Mesendoderm (in vitro differentiated cells): ENCODE data around the gene MEIOC.

Source experiments
- DNase-seq: peaks from one replicate; pipeline ENCODE4 v3.0.0; 2013
- H2AK5ac ChIP-seq: 2 replicates; pipeline ENCODE4 v1.6.1; 2013; ENCODE audit warnings: low read length, inconsistent platforms
- H2BK120ac ChIP-seq: 2 replicates; pipeline ENCODE4 v1.6.1; 2013; ENCODE audit warnings: low read depth, mild to moderate bottlenecking, low read length, moderate library complexity, mixed read lengths
- H2BK15ac ChIP-seq: replicated peaks from 2 replicates; pipeline ENCODE4 v1.6.1; 2013; ENCODE audit warnings: low read depth, mild to moderate bottlenecking, moderate library complexity
- H2BK5ac ChIP-seq: 2 replicates; pipeline ENCODE4 v1.6.1; 2013; ENCODE audit warnings: low read length, inconsistent platforms
- H3K18ac ChIP-seq: 2 replicates; pipeline ENCODE4 v1.6.1; 2013; ENCODE audit warnings: mild to moderate bottlenecking, low read length, mixed read lengths
- H3K23ac ChIP-seq: one replicate; pipeline ENCODE4 v1.6.1; 2013; ENCODE audit warnings: low read length
- H3K27ac ChIP-seq: 2 replicates; pipeline ENCODE4 v1.5.1; 2013; ENCODE audit warnings: low read depth, mild to moderate bottlenecking, inconsistent platforms, low read length, moderate library complexity
- H3K27me3 ChIP-seq: 2 replicates; pipeline ENCODE4 v1.6.1; 2013; ENCODE audit warnings: low read length, control low read depth, mild to moderate bottlenecking, inconsistent platforms; ENCODE audit not compliant: insufficient read depth, poor library complexity
- H3K36me3 ChIP-seq: 2 replicates; pipeline ENCODE4 v1.6.1; 2013; ENCODE audit warnings: low read length, inconsistent platforms; ENCODE audit not compliant: control insufficient read depth, insufficient read depth
- H3K4ac ChIP-seq: one replicate; pipeline ENCODE4 v1.6.1; 2013; ENCODE audit warnings: low read depth, mild to moderate bottlenecking, low read length, moderate library complexity
- H3K4me1 ChIP-seq: 2 replicates; pipeline ENCODE4 v1.6.1; 2013; ENCODE audit warnings: low read depth, low read length, inconsistent platforms; ENCODE audit not compliant: control insufficient read depth
- H3K4me2 ChIP-seq: 2 replicates; pipeline ENCODE4 v1.6.1; 2013; ENCODE audit warnings: low read length
- H3K4me3 ChIP-seq: 2 replicates; pipeline ENCODE4 v1.5.1; 2013; ENCODE audit warnings: mild to moderate bottlenecking, low read length
- H3K56ac ChIP-seq: one replicate; pipeline ENCODE4 v1.6.1; 2013; ENCODE audit warnings: low read length
- H3K79me1 ChIP-seq: 2 replicates; pipeline ENCODE4 v1.6.1; 2013; ENCODE audit warnings: low read length, inconsistent platforms
- H3K79me2 ChIP-seq: 2 replicates; pipeline ENCODE4 v1.6.1; 2013; ENCODE audit warnings: mild to moderate bottlenecking, low read length; ENCODE audit not compliant: control insufficient read depth, insufficient read depth
- H3K9ac ChIP-seq: 2 replicates; pipeline ENCODE4 v1.6.1; 2013; ENCODE audit warnings: low read length, inconsistent platforms
- H4K5ac ChIP-seq: one replicate; pipeline ENCODE4 v1.6.1; 2013; ENCODE audit warnings: low read length
- H4K8ac ChIP-seq: one replicate; pipeline ENCODE4 v1.6.1; 2013; ENCODE audit warnings: low read depth, mild to moderate bottlenecking, control low read depth, low read length, moderate library complexity
- WGBS: extraction: QIAGEN DNeasy Blood & Tissue Kit; methylation state at CpG from one replicate; pipeline ENCODE4 v1.1.7; 2013; ENCODE audit warnings: low lambda C conversion rate, missing lambda C conversion rate; ENCODE audit not compliant: insufficient coverage; ENCODE audit errors: extremely low coverage; 5-methylcytosine and 5-hydroxymethylcytosine counted together

The MEIOC gene

DNA sequence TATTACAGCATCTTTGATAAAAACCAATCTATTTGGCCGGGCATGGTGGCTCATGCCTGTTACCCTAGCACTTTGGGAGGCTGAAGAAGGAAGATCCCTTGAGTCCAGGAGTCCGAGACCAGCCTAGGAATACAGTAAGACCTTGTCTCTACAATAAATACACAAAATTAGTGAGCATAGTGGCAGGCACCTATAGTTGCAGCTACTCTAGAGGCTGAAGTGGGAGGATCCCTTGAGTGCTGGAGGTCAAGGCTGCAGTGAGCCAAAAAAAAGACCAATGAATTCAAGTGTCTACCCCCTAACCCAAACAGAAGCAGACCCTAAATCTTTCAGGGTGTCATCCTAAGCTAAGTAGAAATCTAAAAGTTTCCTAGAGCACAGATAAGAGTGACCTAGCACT is 7.3 kb upstream of the MEIOC start:
- Histone ChIP-seq H2AK5ac (no peak overlapping the region), H4K8ac (no peak overlapping the region), H3K9ac (no peak overlapping the region), H2BK5ac (no peak overlapping the region), H2BK120ac (no peak overlapping the region), H3K36me3 (no peaks in the 10 kb centered on the region), H3K23ac (no peak overlapping the region), H3K4me3 (no peak overlapping the region), H3K79me2 (no peaks in the 10 kb centered on the region), H3K56ac (no peak overlapping the region), H3K4me2 (no peak overlapping the region), H3K4ac (no peak overlapping the region), H3K27me3 (no peaks in the 10 kb centered on the region), H4K5ac (no peak overlapping the region), H3K27ac (no peak overlapping the region), H2BK15ac (no peak overlapping the region), H3K79me1 (no peaks in the 10 kb centered on the region), H3K18ac (no peak overlapping the region), H3K4me1 (no peaks in the 10 kb centered on the region)
- no peak for DNase-seq
- no CpG with 5 or more reads among the region's 2 CpGs for WGBS

DNA sequence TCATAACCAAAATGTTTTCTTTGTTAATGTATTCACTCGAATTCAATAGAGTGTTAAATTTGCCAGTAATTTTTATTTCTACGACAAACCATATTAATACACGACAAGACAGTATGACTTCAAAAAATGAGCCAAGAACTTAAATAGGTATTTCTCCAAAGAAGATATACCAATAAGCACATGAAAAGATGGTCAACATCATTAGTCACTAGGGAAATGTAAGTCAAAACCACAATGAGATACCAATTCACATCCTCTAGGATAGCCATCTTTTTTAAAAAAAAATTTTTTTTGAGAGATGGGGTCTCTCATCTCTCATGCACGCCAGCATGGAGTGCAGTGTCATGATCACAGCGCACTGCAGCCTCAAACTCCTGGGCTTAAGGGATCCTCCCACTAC is 5.0 kb upstream of the MEIOC start:
- H3K9ac ChIP-seq: no peak overlapping the region
- no peak overlapping the region for H2AK5ac ChIP-seq
- peaks cover 3% of the 10 kb centered on the region for H3K27me3 ChIP-seq
- H3K4me3 ChIP-seq: no peak overlapping the region
- H2BK5ac ChIP-seq: no peak overlapping the region
- H3K4ac ChIP-seq: no peak overlapping the region
- no peak overlapping the region for H4K5ac ChIP-seq
- no peak overlapping the region for H3K18ac ChIP-seq
- H4K8ac ChIP-seq: no peak overlapping the region
- no peak overlapping the region for H3K23ac ChIP-seq
- no peak overlapping the region for H3K27ac ChIP-seq
- H2BK120ac ChIP-seq: no peak overlapping the region
- no peak for DNase-seq
- WGBS: no CpG with 5 or more reads among the region's 5 CpGs
- no peak overlapping the region for H3K4me2 ChIP-seq
- no peaks in the 10 kb centered on the region for H3K79me2 ChIP-seq
- H2BK15ac ChIP-seq: no peak overlapping the region
- no peaks in the 10 kb centered on the region for H3K4me1 ChIP-seq
- no peak overlapping the region for H3K56ac ChIP-seq
- no peaks in the 10 kb centered on the region for H3K79me1 ChIP-seq
- no peaks in the 10 kb centered on the region for H3K36me3 ChIP-seq

DNA sequence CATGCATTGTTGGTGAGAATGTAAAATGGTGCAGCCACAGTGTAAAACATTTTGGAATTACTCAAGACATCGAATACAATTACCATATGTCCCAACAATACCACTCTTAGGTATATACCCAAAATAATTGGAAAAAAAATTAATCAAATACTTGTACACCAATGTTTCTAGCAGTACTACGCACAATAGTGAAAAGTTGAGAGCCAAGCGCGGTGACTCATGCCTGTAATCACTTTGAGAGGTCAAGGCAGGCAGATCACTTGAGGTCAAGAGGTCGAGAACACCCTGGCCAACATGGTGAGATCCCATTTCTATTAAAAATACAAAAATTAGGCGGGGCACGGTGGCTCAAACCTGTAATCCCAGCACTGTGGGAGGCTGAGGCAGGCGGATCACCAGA is 3.5 kb upstream of the MEIOC start:
- no peak overlapping the region for H3K4me2 ChIP-seq
- peaks cover 5% of the 10 kb centered on the region for H3K27me3 ChIP-seq
- no peaks in the 10 kb centered on the region for H3K79me2 ChIP-seq
- H2AK5ac ChIP-seq: no peak overlapping the region
- no peak overlapping the region for H3K18ac ChIP-seq
- no peak for DNase-seq
- H3K36me3 ChIP-seq: no peaks in the 10 kb centered on the region
- no peaks in the 10 kb centered on the region for H3K79me1 ChIP-seq
- no peak overlapping the region for H3K27ac ChIP-seq
- H3K4me3 ChIP-seq: no peak overlapping the region
- H3K4ac ChIP-seq: no peak overlapping the region
- no peak overlapping the region for H4K5ac ChIP-seq
- no peaks in the 10 kb centered on the region for H3K4me1 ChIP-seq
- H3K9ac ChIP-seq: no peak overlapping the region
- H2BK15ac ChIP-seq: no peak overlapping the region
- WGBS: no CpG with 5 or more reads among the region's 8 CpGs
- H2BK120ac ChIP-seq: no peak overlapping the region
- H4K8ac ChIP-seq: no peak overlapping the region
- no peak overlapping the region for H3K23ac ChIP-seq
- H2BK5ac ChIP-seq: no peak overlapping the region
- H3K56ac ChIP-seq: no peak overlapping the region

DNA sequence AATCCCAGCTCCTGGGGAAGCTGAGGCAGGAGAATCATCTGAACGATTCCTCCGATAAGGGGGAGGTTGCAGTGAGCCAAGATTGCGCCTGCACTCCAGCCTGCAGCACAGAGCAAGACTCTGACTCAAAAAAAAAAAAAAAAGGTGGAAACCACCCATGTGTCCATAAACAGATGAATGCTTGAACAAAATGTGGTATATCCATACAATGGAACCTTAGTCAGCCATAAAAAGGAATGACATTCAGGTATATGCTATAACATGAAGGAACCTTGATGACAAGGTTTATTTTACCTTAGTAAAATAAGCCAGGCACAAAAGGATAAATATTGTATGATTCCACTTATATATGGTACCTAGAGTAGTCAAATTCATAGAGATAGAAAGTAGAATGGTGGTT is 2.9 kb upstream of the MEIOC start:
- Histone ChIP-seq H4K5ac (no peak overlapping the region), H3K27ac (no peak overlapping the region), H3K4ac (no peak overlapping the region), H2BK120ac (no peak overlapping the region), H2AK5ac (no peak overlapping the region), H4K8ac (no peak overlapping the region), H3K18ac (no peak overlapping the region), H3K23ac (no peak overlapping the region), H2BK15ac (no peak overlapping the region), H3K4me3 (no peak overlapping the region), H3K36me3 (no peaks in the 10 kb centered on the region), H3K9ac (no peak overlapping the region), H3K27me3 (peaks cover 5% of the 10 kb centered on the region), H3K79me2 (no peaks in the 10 kb centered on the region), H3K4me1 (no peaks in the 10 kb centered on the region), H2BK5ac (no peak overlapping the region), H3K4me2 (no peak overlapping the region), H3K79me1 (no peaks in the 10 kb centered on the region), H3K56ac (no peak overlapping the region)
- WGBS: no CpG with 5 or more reads among the region's 3 CpGs
- no peak for DNase-seq

DNA sequence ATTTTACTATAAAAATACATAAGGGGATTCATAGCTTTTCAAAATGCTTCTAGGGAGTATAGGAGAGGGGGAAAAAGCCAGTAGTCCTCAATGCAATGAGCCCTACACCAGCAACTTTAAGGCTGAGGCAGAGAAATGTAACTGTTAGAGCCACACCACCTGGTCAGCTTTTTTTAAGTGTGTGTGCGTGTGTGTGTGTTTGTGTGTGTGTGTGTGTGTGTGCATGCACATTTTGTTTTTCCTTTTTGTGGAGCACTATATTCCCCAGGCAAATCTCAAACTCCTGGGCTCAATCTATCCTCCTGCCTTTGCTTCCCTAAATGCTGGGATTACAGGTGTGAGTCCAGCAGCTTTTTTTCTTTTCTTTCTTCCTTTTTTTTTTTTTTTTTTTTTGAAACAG is 2.3 kb upstream of the MEIOC start:
- no peaks in the 10 kb centered on the region for H3K79me1 ChIP-seq
- H3K36me3 ChIP-seq: no peaks in the 10 kb centered on the region
- H2BK120ac ChIP-seq: no peak overlapping the region
- H3K4me1 ChIP-seq: no peaks in the 10 kb centered on the region
- H3K23ac ChIP-seq: no peak overlapping the region
- no peak overlapping the region for H3K4me3 ChIP-seq
- no peaks in the 10 kb centered on the region for H3K79me2 ChIP-seq
- no peak overlapping the region for H2BK15ac ChIP-seq
- no peak overlapping the region for H4K5ac ChIP-seq
- H3K4me2 ChIP-seq: no peak overlapping the region
- DNase-seq: no peak
- H3K18ac ChIP-seq: no peak overlapping the region
- no peak overlapping the region for H4K8ac ChIP-seq
- no peak overlapping the region for H2AK5ac ChIP-seq
- peaks cover 5% of the 10 kb centered on the region for H3K27me3 ChIP-seq
- H3K27ac ChIP-seq: no peak overlapping the region
- H2BK5ac ChIP-seq: no peak overlapping the region
- no peak overlapping the region for H3K56ac ChIP-seq
- no peak overlapping the region for H3K9ac ChIP-seq
- no peak overlapping the region for H3K4ac ChIP-seq
- no CpG with 5 or more reads among the region's 1 CpG for WGBS

DNA sequence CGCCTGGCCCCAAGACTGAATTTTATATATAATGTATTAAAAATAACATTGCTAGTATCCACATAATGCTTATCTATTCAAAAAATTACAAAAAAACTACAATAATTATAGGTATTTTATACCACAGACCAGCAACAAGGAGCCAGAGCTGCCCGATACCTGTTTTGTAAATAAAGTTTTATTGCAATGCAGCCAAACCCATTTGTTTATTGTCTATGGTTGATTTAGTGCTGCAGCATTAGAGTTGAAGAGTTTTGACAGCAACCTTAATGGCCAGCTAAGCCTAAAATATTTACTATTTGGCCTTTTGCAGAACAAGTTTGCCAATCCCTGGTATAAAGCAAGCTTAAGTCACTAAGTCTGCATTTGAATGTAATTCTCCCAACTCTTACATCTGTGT is 5.6 kb downstream of the MEIOC start:
- Histone ChIP-seq H3K36me3 (no peaks in the 10 kb centered on the region), H3K79me2 (no peaks in the 10 kb centered on the region), H2BK15ac (no peak overlapping the region), H2AK5ac (no peak overlapping the region), H4K8ac (no peak overlapping the region), H3K4me2 (no peak overlapping the region), H2BK5ac (no peak overlapping the region), H3K4ac (no peak overlapping the region), H3K79me1 (no peaks in the 10 kb centered on the region), H3K23ac (no peak overlapping the region), H3K27me3 (peaks cover 1% of the 10 kb centered on the region), H4K5ac (no peak overlapping the region), H3K27ac (no peak overlapping the region), H2BK120ac (no peak overlapping the region), H3K4me1 (no peaks in the 10 kb centered on the region), H3K18ac (no peak overlapping the region), H3K9ac (no peak overlapping the region), H3K4me3 (no peak overlapping the region), H3K56ac (no peak overlapping the region)
- DNase-seq: no peak
- WGBS: no CpG with 5 or more reads among the region's 2 CpGs
